Measurements from ENCODE around the gene KCNK13. TPM values are rescaled to one million over a fixed set of nuclear protein-coding genes. Genes with fewer than 3 reads are reported as not detected.
"Not testable (repeated sequence)": the region's sequence is repeated elsewhere in the genome, so short reads cannot be mapped to it uniquely, and the experiment has no call there.

KCNK13 gene
- total RNA-seq, 1 donor from 2014 or later, result 3.2 TPM

- Mint-ChIP-seq H3K27ac (no peak overlapping the region), H3K36me3 (no peaks in the 10 kb centered on the region), H3K4me1 (ENCODE audit: unreplicated experiment) (no peaks in the 10 kb centered on the region), H3K9me3 (no peaks in the 10 kb centered on the region), H3K27me3 (peaks cover 19% of the 10 kb centered on the region), H3K4me3 (no peak overlapping the region)
- no peak for DNase-seq (ENCODE audit: extremely low spot score, unreplicated experiment)
- TF ChIP-seq CTCF (conservative IDR thresholded peaks at IDR 0.05), result no peak
Observed at GRCh38 chr14:90213099-90213748, 151.4 kb downstream of the KCNK13 start.

GRCh38 chr14:90228478-90228877 lies 166.7 kb downstream of the KCNK13 start:
- Mint-ChIP-seq H3K9me3 (peaks cover 3% of the 10 kb centered on the region), H3K4me1 (ENCODE audit: unreplicated experiment) (no peaks in the 10 kb centered on the region), H3K36me3 (no peaks in the 10 kb centered on the region), H3K27me3 (peaks cover 22% of the 10 kb centered on the region), H3K4me3 (no peak overlapping the region), H3K27ac (no peak overlapping the region)
- no peak for TF ChIP-seq CTCF (conservative IDR thresholded peaks at IDR 0.05)
- DNase-seq (ENCODE audit: extremely low spot score, unreplicated experiment), result no peak

- not testable (repeated sequence) for H3K9me3 Mint-ChIP-seq; H3K36me3 Mint-ChIP-seq; DNase-seq (ENCODE audit: extremely low spot score, unreplicated experiment); H3K4me1 Mint-ChIP-seq (ENCODE audit: unreplicated experiment); H3K4me3 Mint-ChIP-seq; H3K27ac Mint-ChIP-seq
- H3K27me3 Mint-ChIP-seq, result peaks cover 28% of the 10 kb centered on the region
Observed at GRCh38 chr14:90229942-90230341, 168.1 kb downstream of the KCNK13 start.

Other genes with a start within 250 kb of the KCNK13 start
- gene EFCAB11, start 107.3 kb upstream of the KCNK13 start, total RNA-seq (ENCODE audit: low replicate concordance), result 13.7 and 16.0 TPM in 2 replicates
- gene TDP1, start 106.1 kb upstream of the KCNK13 start, total RNA-seq (ENCODE audit: low replicate concordance), result 30.1 and 38.4 TPM in 2 replicates
- gene PSMC1, start 194.6 kb downstream of the KCNK13 start, total RNA-seq (ENCODE audit: low replicate concordance), result 95.7 and 109 TPM in 2 replicates

Measured in type B pancreatic cell (in vitro differentiated cells).